GM12891 (cell line): ENCODE data around the gene GPC6.

ENCODE experiments used
- PAX5 ChIP-seq: IDR thresholded peaks from 2 replicates; pipeline ENCODE4 v1.6.1; 2011; ENCODE audit warnings: low read length, moderate library complexity, mild to moderate bottlenecking; ENCODE audit not compliant: insufficient read depth, severe bottlenecking
- POLR2A ChIP-seq: IDR thresholded peaks from 2 replicates; pipeline ENCODE4 v1.6.1; 2011; ENCODE audit warnings: low read depth, low read length, control low read depth
- POLR2AphosphoS5 ChIP-seq: IDR thresholded peaks from 2 replicates; pipeline ENCODE4 v1.6.1; 2011; ENCODE audit warnings: low read depth, low read length, control low read depth
- SPI1 ChIP-seq: IDR thresholded peaks from 2 replicates; pipeline ENCODE4 v1.6.1; 2011; ENCODE audit warnings: low read depth, low read length, control low read depth
- TAF1 ChIP-seq: IDR thresholded peaks from 2 replicates; pipeline ENCODE4 v1.6.1; 2011; ENCODE audit warnings: low read depth, low read length, control low read depth

- TF ChIP-seq POLR2A, result no peak
- no peak for TF ChIP-seq PAX5
- TF ChIP-seq TAF1, result no peak
- TF ChIP-seq SPI1, result no peak
- TF ChIP-seq POLR2AphosphoS5, result no peak
Measured at GRCh38 chr13:94140511-94140910, 913.9 kb downstream of the GPC6 start.
